OCI-LY7 (cell line): ENCODE results near the gene KIAA1549.

ENCODE experiments used
- EZH2phosphoT487 ChIP-seq: fragments of 200-600 bp; sonication (generic); IDR thresholded peaks from 2 replicates; pipeline ENCODE4 v1.6.1; 2018; ENCODE audit warnings: low read depth, borderline replicate concordance, mild to moderate bottlenecking, mixed run types, antibody characterized with exemption, low read length, moderate library complexity, mixed read lengths
- TF ChIP-seq, protein P1 (sequence below): fragments of 200-600 bp; sonication (generic); conservative IDR thresholded peaks from 2 replicates; pipeline ENCODE4 v1.5.1; 2014; ENCODE audit warnings: mild to moderate bottlenecking, antibody characterized with exemption, low read length, moderate library complexity, mixed read lengths

DNA sequence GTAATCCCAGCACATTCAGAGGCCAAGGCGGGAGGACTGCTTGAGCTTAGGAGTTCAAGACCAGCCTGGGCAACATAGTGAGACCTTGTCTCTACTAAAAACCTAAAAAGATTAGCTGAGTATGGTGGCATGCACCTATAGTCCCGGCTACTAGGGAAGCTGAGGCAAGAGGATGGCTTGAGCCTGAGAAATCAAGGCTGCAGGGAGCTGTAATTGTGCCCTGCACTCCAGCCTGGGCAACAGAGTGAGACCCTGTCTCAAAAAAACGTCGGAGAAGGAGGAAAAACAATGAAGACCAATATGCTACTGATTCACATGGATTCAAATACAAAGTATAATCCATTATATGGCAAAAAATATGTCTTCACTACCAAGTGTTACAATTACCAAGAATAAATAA is 41.1 kb upstream of the KIAA1549 start:
- TF ChIP-seq, protein P1, sequence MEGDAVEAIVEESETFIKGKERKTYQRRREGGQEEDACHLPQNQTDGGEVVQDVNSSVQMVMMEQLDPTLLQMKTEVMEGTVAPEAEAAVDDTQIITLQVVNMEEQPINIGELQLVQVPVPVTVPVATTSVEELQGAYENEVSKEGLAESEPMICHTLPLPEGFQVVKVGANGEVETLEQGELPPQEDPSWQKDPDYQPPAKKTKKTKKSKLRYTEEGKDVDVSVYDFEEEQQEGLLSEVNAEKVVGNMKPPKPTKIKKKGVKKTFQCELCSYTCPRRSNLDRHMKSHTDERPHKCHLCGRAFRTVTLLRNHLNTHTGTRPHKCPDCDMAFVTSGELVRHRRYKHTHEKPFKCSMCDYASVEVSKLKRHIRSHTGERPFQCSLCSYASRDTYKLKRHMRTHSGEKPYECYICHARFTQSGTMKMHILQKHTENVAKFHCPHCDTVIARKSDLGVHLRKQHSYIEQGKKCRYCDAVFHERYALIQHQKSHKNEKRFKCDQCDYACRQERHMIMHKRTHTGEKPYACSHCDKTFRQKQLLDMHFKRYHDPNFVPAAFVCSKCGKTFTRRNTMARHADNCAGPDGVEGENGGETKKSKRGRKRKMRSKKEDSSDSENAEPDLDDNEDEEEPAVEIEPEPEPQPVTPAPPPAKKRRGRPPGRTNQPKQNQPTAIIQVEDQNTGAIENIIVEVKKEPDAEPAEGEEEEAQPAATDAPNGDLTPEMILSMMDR, result no peak
- TF ChIP-seq EZH2phosphoT487, result no peak
